ENCODE results near the gene PDCD5.
"Not testable (repeated sequence)": the region's sequence is repeated elsewhere in the genome, so short reads cannot be mapped to it uniquely, and the experiment has no call there.

PDCD5 gene, protein sequence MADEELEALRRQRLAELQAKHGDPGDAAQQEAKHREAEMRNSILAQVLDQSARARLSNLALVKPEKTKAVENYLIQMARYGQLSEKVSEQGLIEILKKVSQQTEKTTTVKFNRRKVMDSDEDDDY

GRCh38 chr19:32580901-32581704 is at the start of gene PDCD5:
PDCD5 (plus strand) TSS chr19:32581190; CDS start chr19:32581262, 72 bp downstream.
- DNase-seq (ENCODE audit: extremely low spot score): peak; percentile 97
- ChIA-PET POLR2A (interaction anchor here (0.6 to 1.5 kb wide), 7 partner anchors 10 to 1273 kb away, joined by 3 to 5 read pairs (median 4); partner anchors contain the start of genes DPY19L3 and ZNF507), CTCF (no interaction called here)
- TF ChIP-seq CTBP1 (IDR thresholded peaks at IDR 0.05; ENCODE audit: borderline replicate concordance) (no peak), TARDBP (IDR thresholded peaks at IDR 0.05) (peak; percentile 71), ZNF384 (IDR thresholded peaks at IDR 0.05) (no peak), HDGF (IDR thresholded peaks at IDR 0.05; ENCODE audit: borderline replicate concordance) (no peak), L3MBTL2 (conservative IDR thresholded peaks at IDR 0.05) (peak; percentile 29), LEF1 (IDR thresholded peaks at IDR 0.05; ENCODE audit: borderline replicate concordance) (peak; percentile 59; the same call in 1 of the 2 replicates), FOXA1 (IDR thresholded peaks at IDR 0.05) (no peak)

- POLR2A ChIA-PET: no interaction called here
- TF ChIP-seq NFRKB (IDR thresholded peaks at IDR 0.05): no peak
- no peak for TF ChIP-seq ARNT (IDR thresholded peaks at IDR 0.05)
- no peak for TF ChIP-seq LEF1 (IDR thresholded peaks at IDR 0.05; ENCODE audit: borderline replicate concordance)
- TF ChIP-seq TARDBP (IDR thresholded peaks at IDR 0.05): no peak
- no peak for TF ChIP-seq SUZ12 (IDR thresholded peaks at IDR 0.05)
- TF ChIP-seq FOXK2 (IDR thresholded peaks at IDR 0.05): no peak
- no peak for TF ChIP-seq ELF4 (IDR thresholded peaks at IDR 0.05)
- no peak for TF ChIP-seq ZNF384 (IDR thresholded peaks at IDR 0.05)
- no peak for TF ChIP-seq SP1 (IDR thresholded peaks at IDR 0.05)
- no peak for TF ChIP-seq HDGF (IDR thresholded peaks at IDR 0.05; ENCODE audit: borderline replicate concordance)
- TF ChIP-seq CTBP1 (IDR thresholded peaks at IDR 0.05; ENCODE audit: borderline replicate concordance): no peak
- no peak for TF ChIP-seq FOXM1 (IDR thresholded peaks at IDR 0.05; ENCODE audit: borderline replicate concordance)
- TF ChIP-seq, protein P1, sequence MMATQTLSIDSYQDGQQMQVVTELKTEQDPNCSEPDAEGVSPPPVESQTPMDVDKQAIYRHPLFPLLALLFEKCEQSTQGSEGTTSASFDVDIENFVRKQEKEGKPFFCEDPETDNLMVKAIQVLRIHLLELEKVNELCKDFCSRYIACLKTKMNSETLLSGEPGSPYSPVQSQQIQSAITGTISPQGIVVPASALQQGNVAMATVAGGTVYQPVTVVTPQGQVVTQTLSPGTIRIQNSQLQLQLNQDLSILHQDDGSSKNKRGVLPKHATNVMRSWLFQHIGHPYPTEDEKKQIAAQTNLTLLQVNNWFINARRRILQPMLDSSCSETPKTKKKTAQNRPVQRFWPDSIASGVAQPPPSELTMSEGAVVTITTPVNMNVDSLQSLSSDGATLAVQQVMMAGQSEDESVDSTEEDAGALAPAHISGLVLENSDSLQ (IDR thresholded peaks at IDR 0.05): no peak
- TF ChIP-seq FOXA1 (IDR thresholded peaks at IDR 0.05): no peak
- TF ChIP-seq BHLHE40 (IDR thresholded peaks at IDR 0.05; ENCODE audit: borderline replicate concordance): no peak
- no peak for TF ChIP-seq L3MBTL2 (conservative IDR thresholded peaks at IDR 0.05)
- DNase-seq (ENCODE audit: extremely low spot score): no peak
- CTCF ChIA-PET: no interaction called here
These were observed 48.8 kb upstream of the PDCD5 start for GRCh38 chr19:32532233-32532632.

- DNase-seq (ENCODE audit: extremely low spot score): no peak
- TF ChIP-seq TARDBP (IDR thresholded peaks at IDR 0.05) (no peak), ZNF384 (IDR thresholded peaks at IDR 0.05) (no peak), SP1 (IDR thresholded peaks at IDR 0.05) (no peak), ARNT (IDR thresholded peaks at IDR 0.05) (no peak), FOXA1 (IDR thresholded peaks at IDR 0.05) (no peak)
- POLR2A ChIA-PET: no interaction called here
- CTCF ChIA-PET: no interaction called here
These were observed 43.4 kb upstream of the PDCD5 start for GRCh38 chr19:32537580-32537979.

- no peak for DNase-seq (ENCODE audit: extremely low spot score)
- POLR2A ChIA-PET: no interaction called here
- TF ChIP-seq NFRKB (IDR thresholded peaks at IDR 0.05): no peak
- TF ChIP-seq ELF4 (IDR thresholded peaks at IDR 0.05): no peak
- TF ChIP-seq ARNT (IDR thresholded peaks at IDR 0.05): no peak
- TF ChIP-seq SUZ12 (IDR thresholded peaks at IDR 0.05): no peak
- TF ChIP-seq LEF1 (IDR thresholded peaks at IDR 0.05; ENCODE audit: borderline replicate concordance): no peak
- TF ChIP-seq, protein P1 (IDR thresholded peaks at IDR 0.05): no peak
- TF ChIP-seq CTBP1 (IDR thresholded peaks at IDR 0.05; ENCODE audit: borderline replicate concordance): no peak
- no peak for TF ChIP-seq ZNF384 (IDR thresholded peaks at IDR 0.05)
- CTCF ChIA-PET: no interaction called here
These were observed 41.6 kb upstream of the PDCD5 start for GRCh38 chr19:32539240-32539916.

DNA sequence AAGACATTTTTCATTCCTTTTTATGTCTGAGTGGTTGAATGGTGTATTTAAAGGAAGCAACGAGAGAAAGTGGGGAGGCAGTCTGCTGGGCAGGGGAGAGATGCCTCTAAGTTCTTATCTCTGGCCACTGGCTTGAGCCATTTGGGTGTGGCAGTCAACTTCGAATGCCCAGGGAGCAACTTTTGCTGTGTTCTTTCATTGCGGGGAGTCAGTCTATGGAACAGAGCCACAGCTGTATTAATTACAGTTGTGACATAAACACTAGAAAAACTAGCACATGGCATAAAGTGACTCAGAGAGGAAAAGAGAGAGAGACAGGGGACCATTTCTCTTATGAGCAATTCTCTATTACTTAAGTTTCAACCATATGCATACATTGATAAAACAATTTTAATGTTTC is 40.4 kb upstream of the PDCD5 start:
- ChIA-PET CTCF (no interaction called here), POLR2A (no interaction called here)
- TF ChIP-seq ELF4 (IDR thresholded peaks at IDR 0.05): no peak
- TF ChIP-seq SP1 (IDR thresholded peaks at IDR 0.05): no peak
- no peak for DNase-seq (ENCODE audit: extremely low spot score)

GRCh38 chr19:32541376-32541775 is 39.6 kb upstream of the PDCD5 start:
- DNase-seq (ENCODE audit: extremely low spot score); POLR2A ChIA-PET; CTCF ChIA-PET: not testable (repeated sequence)

- ChIA-PET CTCF (no interaction called here), POLR2A (no interaction called here)
- TF ChIP-seq ZNF384 (IDR thresholded peaks at IDR 0.05) (no peak), LEF1 (IDR thresholded peaks at IDR 0.05; ENCODE audit: borderline replicate concordance) (no peak), BHLHE40 (IDR thresholded peaks at IDR 0.05; ENCODE audit: borderline replicate concordance) (no peak), SP1 (IDR thresholded peaks at IDR 0.05) (no peak), FOXA1 (IDR thresholded peaks at IDR 0.05) (no peak), CTBP1 (IDR thresholded peaks at IDR 0.05; ENCODE audit: borderline replicate concordance) (no peak), ELF4 (IDR thresholded peaks at IDR 0.05) (no peak), FOXK2 (IDR thresholded peaks at IDR 0.05) (no peak), TARDBP (IDR thresholded peaks at IDR 0.05) (no peak), HDGF (IDR thresholded peaks at IDR 0.05; ENCODE audit: borderline replicate concordance) (no peak), SUZ12 (IDR thresholded peaks at IDR 0.05) (no peak), FOXM1 (IDR thresholded peaks at IDR 0.05; ENCODE audit: borderline replicate concordance) (no peak), NFRKB (IDR thresholded peaks at IDR 0.05) (no peak), L3MBTL2 (conservative IDR thresholded peaks at IDR 0.05) (no peak), ARNT (IDR thresholded peaks at IDR 0.05) (no peak)
- TF ChIP-seq, protein P1 (IDR thresholded peaks at IDR 0.05): no peak
- DNase-seq (ENCODE audit: extremely low spot score): no peak
These were observed 38.4 kb upstream of the PDCD5 start for GRCh38 chr19:32542477-32543108.
